Smooth muscle cell (in vitro differentiated cells): ENCODE results near the gene ATOSA. TPM values are rescaled to one million over a fixed set of nuclear protein-coding genes. Genes with fewer than 3 reads are reported as not detected.

Experiments
- DNase-seq: peaks from one replicate; lab custom pipeline; 2025; ENCODE audit not compliant: unreplicated experiment; lab: John Stamatoyannopoulos, UW
- H2AFZ ChIP-seq: fragments of 200-600 bp; sonication (generic); 2 replicates; pipeline ENCODE4 v1.6.0; 2016; ENCODE audit warnings: antibody characterized with exemption, low read depth, mild to moderate bottlenecking
- H3F3A ChIP-seq: fragments of 200-600 bp; sonication (generic); 2 replicates; pipeline ENCODE4 v1.6.0; 2017; ENCODE audit warnings: antibody characterized with exemption, low read depth
- H3K27ac ChIP-seq: fragments of 200-600 bp; sonication (generic); 2 replicates; pipeline ENCODE4 v1.5.1; 2016; ENCODE audit warnings: low read depth, mild to moderate bottlenecking
- H3K27me3 ChIP-seq: fragments of 200-600 bp; sonication (generic); 2 replicates; pipeline ENCODE4 v1.6.1; 2016; ENCODE audit warnings: low read depth, mild to moderate bottlenecking
- H3K36me3 ChIP-seq: fragments of 200-600 bp; sonication (generic); 2 replicates; pipeline ENCODE4 v1.5.1; 2016; ENCODE audit warnings: low read depth
- H3K4me1 ChIP-seq: fragments of 200-600 bp; sonication (generic); 2 replicates; pipeline ENCODE4 v1.5.1; 2016; ENCODE audit warnings: low read depth
- H3K4me2 ChIP-seq: fragments of 200-600 bp; sonication (generic); 2 replicates; pipeline ENCODE4 v1.6.0; 2016; ENCODE audit warnings: mild to moderate bottlenecking
- H3K4me3 ChIP-seq: fragments of 200-600 bp; sonication (generic); 2 replicates; pipeline ENCODE4 v1.5.1; 2016; ENCODE audit warnings: mild to moderate bottlenecking
- H3K79me2 ChIP-seq: fragments of 200-600 bp; sonication (generic); 2 replicates; pipeline ENCODE4 v1.6.0; 2016; ENCODE audit warnings: low read depth, mild to moderate bottlenecking
- H3K9ac ChIP-seq: fragments of 200-600 bp; sonication (generic); 2 replicates; pipeline ENCODE4 v1.6.0; 2016; ENCODE audit warnings: low read depth
- H3K9me3 ChIP-seq: fragments of 200-600 bp; sonication (generic); replicated peaks from 2 replicates; pipeline ENCODE4 v1.5.1; 2016; ENCODE audit warnings: low read depth
- H4K20me1 ChIP-seq: fragments of 200-600 bp; sonication (generic); 2 replicates; pipeline ENCODE4 v1.6.0; 2016; ENCODE audit warnings: low read depth
- WGBS: methylation state at CpG from one replicate; pipeline ENCODE4 v1.1.7; 2016; ENCODE audit warnings: low lambda C conversion rate; 5-methylcytosine and 5-hydroxymethylcytosine counted together
- polyA plus RNA-seq: library from polyadenylated mRNA; unstranded; fragments of >200 nt; fragmentation: Nextera tagmentation; extraction: Ambion mirVana; gene quantifications from 2 replicates; pipeline ENCODE4 v1.2.1, GENCODE V29; 2016
- total RNA-seq: library from RNA; depleted of rRNA; stranded (reverse); fragments of >200 nt; gene quantifications from 2 replicates; pipeline ENCODE4 v1.2.3, GENCODE V29; 2014
- TF ChIP-seq, protein P1 (sequence below): fragments of 200-600 bp; sonication (generic); IDR thresholded peaks from 2 replicates; pipeline ENCODE4 v1.5.1; 2017; ENCODE audit warnings: borderline replicate concordance, mild to moderate bottlenecking, antibody characterized with exemption; ENCODE audit not compliant: insufficient read depth, poor library complexity, severe bottlenecking

Gene ATOSA
- total and polyA plus RNA-seq, 2 experiments from 2014 or later: 12.3 to 45.1 TPM

DNA sequence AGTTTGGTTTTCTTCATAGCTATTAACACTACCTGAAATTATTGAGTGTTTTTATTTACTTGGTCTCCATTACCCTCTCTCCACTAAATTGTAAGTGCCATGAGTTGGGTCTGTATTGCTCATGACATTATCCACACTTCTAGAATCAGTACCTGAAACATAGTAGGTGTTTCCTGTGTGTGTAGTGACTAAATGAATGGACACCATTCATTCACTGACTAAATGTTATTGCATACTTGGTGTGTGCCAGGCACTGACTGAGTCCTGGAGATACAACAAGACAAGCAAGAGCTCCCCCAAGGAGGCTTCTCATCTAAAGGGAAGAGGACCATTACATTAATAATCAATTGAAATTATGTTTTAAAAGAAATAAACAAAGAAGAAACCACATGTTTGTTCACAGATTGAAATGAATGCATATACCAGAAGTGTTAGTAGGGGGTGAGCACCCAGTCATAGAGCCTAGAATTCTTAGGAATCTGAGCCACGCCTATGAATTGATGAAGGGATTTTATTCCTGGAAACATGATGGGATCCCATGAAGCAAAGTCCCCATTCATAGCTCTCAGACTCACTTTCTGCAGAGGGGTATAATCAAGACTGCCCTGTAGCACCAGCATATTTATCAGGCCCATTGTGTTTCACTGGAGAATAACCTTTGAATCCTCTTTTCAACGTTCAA is 31.7 kb upstream of the ATOSA start:
- Histone ChIP-seq H3K9me3 (no peaks in the 10 kb centered on the region), H3K27me3 (peaks cover 6% of the 10 kb centered on the region), H3K36me3 (no peaks in the 10 kb centered on the region), H4K20me1 (no peaks in the 10 kb centered on the region), H3F3A (no peaks in the 10 kb centered on the region), H3K9ac (no peak overlapping the region), H3K4me3 (no peak overlapping the region), H3K79me2 (no peaks in the 10 kb centered on the region), H3K4me2 (no peak overlapping the region), H2AFZ (no peak overlapping the region), H3K27ac (no peak overlapping the region), H3K4me1 (no peaks in the 10 kb centered on the region)
- no peak for DNase-seq
- TF ChIP-seq, protein P1, sequence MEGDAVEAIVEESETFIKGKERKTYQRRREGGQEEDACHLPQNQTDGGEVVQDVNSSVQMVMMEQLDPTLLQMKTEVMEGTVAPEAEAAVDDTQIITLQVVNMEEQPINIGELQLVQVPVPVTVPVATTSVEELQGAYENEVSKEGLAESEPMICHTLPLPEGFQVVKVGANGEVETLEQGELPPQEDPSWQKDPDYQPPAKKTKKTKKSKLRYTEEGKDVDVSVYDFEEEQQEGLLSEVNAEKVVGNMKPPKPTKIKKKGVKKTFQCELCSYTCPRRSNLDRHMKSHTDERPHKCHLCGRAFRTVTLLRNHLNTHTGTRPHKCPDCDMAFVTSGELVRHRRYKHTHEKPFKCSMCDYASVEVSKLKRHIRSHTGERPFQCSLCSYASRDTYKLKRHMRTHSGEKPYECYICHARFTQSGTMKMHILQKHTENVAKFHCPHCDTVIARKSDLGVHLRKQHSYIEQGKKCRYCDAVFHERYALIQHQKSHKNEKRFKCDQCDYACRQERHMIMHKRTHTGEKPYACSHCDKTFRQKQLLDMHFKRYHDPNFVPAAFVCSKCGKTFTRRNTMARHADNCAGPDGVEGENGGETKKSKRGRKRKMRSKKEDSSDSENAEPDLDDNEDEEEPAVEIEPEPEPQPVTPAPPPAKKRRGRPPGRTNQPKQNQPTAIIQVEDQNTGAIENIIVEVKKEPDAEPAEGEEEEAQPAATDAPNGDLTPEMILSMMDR: no peak
- WGBS: 91% methylated on average over 2 of the region's 2 CpGs

- 94% methylated on average over 1 of the region's 1 CpG for WGBS
- DNase-seq: no peak
- Histone ChIP-seq H3K27ac (no peak overlapping the region), H3F3A (no peaks in the 10 kb centered on the region), H3K9me3 (no peaks in the 10 kb centered on the region), H4K20me1 (no peaks in the 10 kb centered on the region), H2AFZ (no peak overlapping the region), H3K79me2 (no peaks in the 10 kb centered on the region), H3K36me3 (no peaks in the 10 kb centered on the region), H3K9ac (no peak overlapping the region), H3K4me1 (no peaks in the 10 kb centered on the region), H3K4me2 (no peak overlapping the region), H3K27me3 (peaks cover 6% of the 10 kb centered on the region), H3K4me3 (no peak overlapping the region)
- TF ChIP-seq, protein P1: no peak
These were observed 31.0 kb upstream of the ATOSA start for GRCh38 chr15:52710050-52710707.

- Histone ChIP-seq H3K27me3 (peaks cover 6% of the 10 kb centered on the region), H3K4me3 (peak overlapping the region; percentile 41), H3K36me3 (no peaks in the 10 kb centered on the region), H3K79me2 (no peaks in the 10 kb centered on the region), H3K27ac (no peak overlapping the region), H2AFZ (peak overlapping the region; percentile 42), H3K9me3 (no peaks in the 10 kb centered on the region), H3K4me2 (no peak overlapping the region), H4K20me1 (no peaks in the 10 kb centered on the region), H3K4me1 (no peaks in the 10 kb centered on the region), H3K9ac (no peak overlapping the region), H3F3A (no peaks in the 10 kb centered on the region)
- TF ChIP-seq, protein P1: no peak
- WGBS: 39% methylated on average over 10 of the region's 10 CpGs
- DNase-seq: no peak
These were observed 30.2 kb upstream of the ATOSA start for GRCh38 chr15:52709187-52709981.
